GM12878 (cell line): ENCODE measurements around the gene SLC26A11. TPM values are rescaled to one million over a fixed set of nuclear protein-coding genes. Genes with fewer than 3 reads are reported as not detected.

Experiments
- ATAC-seq: fragments of 200-7000 bp; cut with Tn5 transposase; 3 replicates; pipeline ENCODE4 v1.9.1; 2020; ENCODE audit warnings: mild to moderate bottlenecking, moderate library complexity
- BruUV-seq: library from RNA; stranded (reverse); fragments of 400-500 nt; replicated peaks from 2 replicates; lab custom pipeline; 2021; lab: Mats Ljungman, UMichigan
- CTCF ChIA-PET: fragments of 300-600 bp; sonication (Branson Sonifier 250); formaldehyde crosslinking; extraction: SDS; loops from one replicate; lab custom pipeline; 2021; ENCODE audit warnings: inconsistent platforms; lab: Yijun Ruan, JAX
- POLR2A ChIA-PET: fragments of 350-600 bp; formaldehyde crosslinking; extraction: SDS; loops from one replicate; lab custom pipeline; 2021; ENCODE audit warnings: inconsistent platforms; lab: Charles Lee
- RAD21 ChIA-PET: fragments of 300-600 bp; sonication (Branson Sonifier 250); formaldehyde crosslinking; loops from one replicate; lab custom pipeline; 2023; ENCODE audit warnings: antibody characterized with exemption; ENCODE audit not compliant: unreplicated experiment; lab: Charles Lee
- SMC1A ChIA-PET: fragments of 300-600 bp; sonication (Branson Sonifier 250); formaldehyde crosslinking; loops from one replicate; lab custom pipeline; 2023; ENCODE audit not compliant: unreplicated experiment, uncharacterized antibody; lab: Charles Lee
- DNase-seq: peaks from one replicate; pipeline ENCODE4 v3.0.0-alpha.2; 2011; ENCODE audit warnings: low read depth, low spot score
- FAIRE-seq: peaks from 3 replicates; lab custom pipeline; 2011; peaks lifted over from hg19 to GRCh38; lab: Jason Lieb, UNC
- H2AFZ ChIP-seq: 2 replicates; pipeline ENCODE4 v1.6.0; 2011; ENCODE audit warnings: low read depth, low read length, control low read depth; ENCODE audit not compliant: control insufficient read depth
- H3K27ac ChIP-seq: 2 replicates; pipeline ENCODE4 v1.5.1; 2011; ENCODE audit warnings: control low read depth; ENCODE audit not compliant: control insufficient read depth, insufficient read depth
- H3K27me3 ChIP-seq, 2 experiments: replicated peaks in 1 of 2; 2 replicates each; pipeline versions ENCODE4 v1.6.0 to v1.6.1; 2011; ENCODE audit warnings: low read length in 1 of 2; ENCODE audit not compliant: control insufficient read depth in 2 of 2, insufficient read depth in 2 of 2
- H3K36me3 ChIP-seq, 2 experiments: 2 replicates each; pipeline ENCODE4 v1.5.1; 2011; ENCODE audit warnings: low read length in 1 of 2; ENCODE audit not compliant: control insufficient read depth in 2 of 2, insufficient read depth in 2 of 2
- H3K4me1 ChIP-seq: 2 replicates; pipeline ENCODE4 v1.6.1; 2011; ENCODE audit warnings: mild to moderate bottlenecking, low read length, moderate library complexity, mixed read lengths; ENCODE audit not compliant: control insufficient read depth, insufficient read depth
- H3K4me2 ChIP-seq: 2 replicates; pipeline ENCODE4 v1.6.0; 2011; ENCODE audit warnings: control low read depth; ENCODE audit not compliant: control insufficient read depth, insufficient read depth
- H3K4me3 ChIP-seq: fragments of 200-600 bp; sonication (generic); 2 replicates; pipeline ENCODE4 v1.5.1; 2016
- H3K79me2 ChIP-seq: 2 replicates; pipeline ENCODE4 v1.6.0; 2011; ENCODE audit warnings: low read length; ENCODE audit not compliant: control insufficient read depth, insufficient read depth
- H3K9ac ChIP-seq: 2 replicates; pipeline ENCODE4 v1.8.0; 2011; ENCODE audit warnings: low read length, control low read depth, mixed read lengths; ENCODE audit not compliant: control insufficient read depth, insufficient read depth
- H3K9me3 ChIP-seq: replicated peaks from 3 replicates; pipeline ENCODE4 v1.5.1; 2011; ENCODE audit warnings: mild to moderate bottlenecking, low read length; ENCODE audit not compliant: control insufficient read depth, insufficient read depth
- H4K20me1 ChIP-seq: 2 replicates; pipeline ENCODE4 v1.6.0; 2011; ENCODE audit not compliant: control insufficient read depth, insufficient read depth
- ATF7 ChIP-seq: fragments of 450-650 bp; IDR thresholded peaks from 2 replicates; pipeline ENCODE4 v1.6.1; 2016; ENCODE audit warnings: low read depth, mild to moderate bottlenecking
- CBFB ChIP-seq: IDR thresholded peaks from 2 replicates; pipeline ENCODE4 v1.6.1; 2016; ENCODE audit warnings: antibody characterized with exemption, low read depth
- CEBPB ChIP-seq, 2 experiments: fragments of 150-350 bp in 1 of 2; IDR thresholded peaks; 2 replicates each; pipeline ENCODE4 v1.6.1; 2012 to 2014; ENCODE audit warnings: low read depth in 2 of 2, low read length in 2 of 2, borderline replicate concordance in 1 of 2, inconsistent platforms in 1 of 2
- CHD1 ChIP-seq: IDR thresholded peaks from 2 replicates; pipeline ENCODE4 v1.6.1; 2012; ENCODE audit warnings: low read depth, low read length, improper control_type of control experiment
- FOS ChIP-seq: IDR thresholded peaks from 3 replicates; pipeline ENCODE4 v1.6.1; 2011; ENCODE audit warnings: borderline replicate concordance; ENCODE audit not compliant: insufficient read length; ENCODE audit errors: extremely low read depth
- JUND ChIP-seq: IDR thresholded peaks from 2 replicates; pipeline ENCODE4 v1.6.1; 2012; ENCODE audit warnings: low read depth, mild to moderate bottlenecking, low read length, improper control_type of control experiment, moderate library complexity
- MXI1 ChIP-seq: fragments of 150-350 bp; IDR thresholded peaks from 2 replicates; pipeline ENCODE4 v1.6.1; 2011; ENCODE audit warnings: low read depth, mild to moderate bottlenecking, inconsistent platforms, low read length, improper control_type of control experiment
- NBN ChIP-seq: fragments of 450-650 bp; IDR thresholded peaks from 2 replicates; pipeline ENCODE4 v1.6.1; 2016
- NR2C2 ChIP-seq: IDR thresholded peaks from 2 replicates; pipeline ENCODE4 v1.6.1; 2011; ENCODE audit warnings: borderline replicate concordance, low read depth; ENCODE audit not compliant: control insufficient read depth, insufficient read length
- POU2F2 ChIP-seq: IDR thresholded peaks from 3 replicates; pipeline ENCODE4 v1.6.1; 2011; ENCODE audit warnings: low read depth, mild to moderate bottlenecking, low read length, borderline replicate concordance
- RELA ChIP-seq: fragments of 450-650 bp; IDR thresholded peaks from 2 replicates; pipeline ENCODE4 v1.8.0; 2014; ENCODE audit warnings: borderline replicate concordance; ENCODE audit not compliant: partially characterized antibody
- TCF12 ChIP-seq: IDR thresholded peaks from 2 replicates; pipeline ENCODE4 v1.6.1; 2011; ENCODE audit warnings: low read depth, mild to moderate bottlenecking, low read length
- TCF7 ChIP-seq: IDR thresholded peaks from 2 replicates; pipeline ENCODE4 v1.6.1; 2014; ENCODE audit warnings: antibody characterized with exemption, borderline replicate concordance
- ZZZ3 ChIP-seq: IDR thresholded peaks from 2 replicates; pipeline ENCODE4 v1.6.1; 2011; ENCODE audit warnings: low read depth; ENCODE audit not compliant: control insufficient read depth, insufficient read length
- WGBS: methylation state at CpG from one replicate; pipeline ENCODE4 v1.1.6; 2016; ENCODE audit warnings: low lambda C conversion rate; ENCODE audit not compliant: insufficient replicate concordance, insufficient coverage; ENCODE audit errors: missing lambda C conversion rate; 5-methylcytosine and 5-hydroxymethylcytosine counted together
- in situ Hi-C: fragments of 300-500 bp; cut with MboI; formaldehyde crosslinking; loops from 9 replicates; pipeline ENCODE4 v1.14.3; 2018; ENCODE audit warnings: mixed read lengths
- intact Hi-C: fragments of 100-400 bp; cut with micrococcal nuclease; formaldehyde crosslinking; loops from one replicate; pipeline ENCODE4 v1.14.2; 2022; ENCODE audit not compliant: unreplicated experiment
- polyA plus RNA-seq, 11 experiments: library from polyadenylated mRNA; depleted of rRNA in 4 of 11; unstranded in 6 of 11; stranded (reverse) in 5 of 11; fragments of >200 nt; fragmentation: Nextera tagmentation in 4 of 11; fragmentation: Illumina TruSeq in 1 of 11; extraction: Ambion mirVana in 4 of 11; extraction: Trizol in 1 of 11; gene quantifications; 1 replicate in 1 of 11; 2 replicates in 10 of 11; pipeline versions ENCODE4 v1.2.1 to v1.2.3, GENCODE V29; 2011 to 2016; ENCODE audit warnings: inconsistent platforms in 2 of 11, missing spikeins in 2 of 11, low read depth in 1 of 11
- total RNA-seq, 4 experiments: library from RNA; depleted of rRNA in 3 of 4; stranded (reverse); fragments of >200 nt in 3 of 4; fragmentation: Illumina TruSeq in 1 of 4; extraction: Trizol in 1 of 4; gene quantifications; 2 replicates each; pipeline versions ENCODE4 v1.2.1 to v1.2.3, GENCODE V29; 2013 to 2021
- TF ChIP-seq, protein P1 (sequence below): IDR thresholded peaks from 2 replicates; pipeline ENCODE4 v1.6.1; 2012; ENCODE audit warnings: low read depth, low read length, improper control_type of control experiment
- TF ChIP-seq, protein P2 (sequence below): fragments of 450-650 bp; formaldehyde crosslinking; IDR thresholded peaks from 2 replicates; pipeline ENCODE4 v1.4.0; 2022; ENCODE audit warnings: mild to moderate bottlenecking, moderate library complexity
- TF ChIP-seq, protein P3 (sequence below): fragments of 150-350 bp; IDR thresholded peaks from 2 replicates; pipeline ENCODE4 v1.6.1; 2014; ENCODE audit warnings: mild to moderate bottlenecking, low read depth, low read length

Gene SLC26A11
- total and polyA plus RNA-seq, 10 of the 15 experiments (the other 5 are each of a cell fraction or from before 2014, with no cell fraction given), result 0.05 to 4.1 (median 1.2) TPM; not detected in 1

DNA sequence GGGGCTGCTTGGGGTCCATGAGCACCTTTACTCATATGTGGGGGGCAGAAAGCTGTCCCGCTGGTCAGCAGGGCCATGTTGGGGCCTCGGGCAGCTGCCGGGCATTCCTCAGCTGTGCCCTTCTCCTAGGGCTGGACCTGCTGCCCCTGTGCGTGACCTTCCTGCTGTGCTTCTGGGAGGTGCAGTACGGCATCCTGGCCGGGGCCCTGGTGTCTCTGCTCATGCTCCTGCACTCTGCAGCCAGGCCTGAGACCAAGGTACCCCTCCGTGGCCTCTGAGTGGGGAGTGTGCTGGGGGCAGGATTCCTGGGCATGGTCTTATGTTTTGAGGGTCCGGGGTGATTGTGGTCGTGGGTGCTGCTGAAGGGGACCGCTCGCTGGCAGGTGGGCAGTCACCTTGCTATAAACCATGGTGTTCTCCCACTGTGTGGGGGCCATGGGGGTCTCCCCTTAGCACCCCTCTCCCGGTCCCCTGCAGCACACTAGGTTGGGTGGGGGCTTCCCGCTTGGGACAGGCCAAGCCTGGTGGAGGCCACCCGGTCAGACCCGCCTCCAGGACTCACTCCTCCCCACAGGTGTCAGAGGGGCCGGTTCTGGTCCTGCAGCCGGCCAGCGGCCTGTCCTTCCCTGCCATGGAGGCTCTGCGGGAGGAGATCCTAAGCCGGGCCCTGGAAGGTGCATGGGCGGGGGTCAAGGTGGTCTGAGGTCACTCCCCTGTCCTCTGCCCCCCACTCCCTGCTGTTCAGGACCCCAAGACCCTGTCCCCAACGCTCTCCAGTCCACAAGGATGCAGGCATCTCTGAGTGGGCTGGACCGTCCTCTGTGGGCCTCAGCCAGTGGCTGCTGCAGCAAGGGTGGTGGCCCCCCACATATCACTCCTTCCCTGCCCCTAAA, 28.0 kb downstream of the SLC26A11 start:
- no peaks in the 10 kb centered on the region for H3K27me3 ChIP-seq
- no peaks in the 10 kb centered on the region for H3K36me3 ChIP-seq
- ChIA-PET CTCF (interaction anchor here (0.8 kb wide), 1 partner anchor 19 kb away, joined by 3 read pairs; no protein-coding TSS in a partner anchor), RAD21 (no interaction called here), POLR2A (no interaction called here), SMC1A (interaction anchor here (1.0 kb wide), 1 partner anchor 11 kb away, joined by 3 read pairs; no protein-coding TSS in a partner anchor)
- H4K20me1 ChIP-seq, result no peaks in the 10 kb centered on the region
- BruUV-seq, result no TSS peak
- in situ Hi-C loops (no loop called here), intact Hi-C loops (no loop called here)
- TF ChIP-seq POU2F2, result no peak
- TF ChIP-seq JUND, result no peak
- TF ChIP-seq TCF12, result no peak
- TF ChIP-seq, protein P1, sequence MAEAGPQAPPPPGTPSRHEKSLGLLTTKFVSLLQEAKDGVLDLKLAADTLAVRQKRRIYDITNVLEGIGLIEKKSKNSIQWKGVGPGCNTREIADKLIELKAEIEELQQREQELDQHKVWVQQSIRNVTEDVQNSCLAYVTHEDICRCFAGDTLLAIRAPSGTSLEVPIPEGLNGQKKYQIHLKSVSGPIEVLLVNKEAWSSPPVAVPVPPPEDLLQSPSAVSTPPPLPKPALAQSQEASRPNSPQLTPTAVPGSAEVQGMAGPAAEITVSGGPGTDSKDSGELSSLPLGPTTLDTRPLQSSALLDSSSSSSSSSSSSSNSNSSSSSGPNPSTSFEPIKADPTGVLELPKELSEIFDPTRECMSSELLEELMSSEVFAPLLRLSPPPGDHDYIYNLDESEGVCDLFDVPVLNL, result no peak
- no peak for TF ChIP-seq CHD1
- TF ChIP-seq RELA, result no peak
- no peak for TF ChIP-seq FOS
- TF ChIP-seq CEBPB (IDR thresholded peaks at IDR 0.05; ENCODE audit: borderline replicate concordance in 1 of 2, low read depth in 2 of 2, low read length in 2 of 2), result no peak
- TF ChIP-seq NBN, result no peak
- no peak for TF ChIP-seq TCF7
- no peak for TF ChIP-seq CBFB
- no peak for TF ChIP-seq ZZZ3
- TF ChIP-seq, protein P2, sequence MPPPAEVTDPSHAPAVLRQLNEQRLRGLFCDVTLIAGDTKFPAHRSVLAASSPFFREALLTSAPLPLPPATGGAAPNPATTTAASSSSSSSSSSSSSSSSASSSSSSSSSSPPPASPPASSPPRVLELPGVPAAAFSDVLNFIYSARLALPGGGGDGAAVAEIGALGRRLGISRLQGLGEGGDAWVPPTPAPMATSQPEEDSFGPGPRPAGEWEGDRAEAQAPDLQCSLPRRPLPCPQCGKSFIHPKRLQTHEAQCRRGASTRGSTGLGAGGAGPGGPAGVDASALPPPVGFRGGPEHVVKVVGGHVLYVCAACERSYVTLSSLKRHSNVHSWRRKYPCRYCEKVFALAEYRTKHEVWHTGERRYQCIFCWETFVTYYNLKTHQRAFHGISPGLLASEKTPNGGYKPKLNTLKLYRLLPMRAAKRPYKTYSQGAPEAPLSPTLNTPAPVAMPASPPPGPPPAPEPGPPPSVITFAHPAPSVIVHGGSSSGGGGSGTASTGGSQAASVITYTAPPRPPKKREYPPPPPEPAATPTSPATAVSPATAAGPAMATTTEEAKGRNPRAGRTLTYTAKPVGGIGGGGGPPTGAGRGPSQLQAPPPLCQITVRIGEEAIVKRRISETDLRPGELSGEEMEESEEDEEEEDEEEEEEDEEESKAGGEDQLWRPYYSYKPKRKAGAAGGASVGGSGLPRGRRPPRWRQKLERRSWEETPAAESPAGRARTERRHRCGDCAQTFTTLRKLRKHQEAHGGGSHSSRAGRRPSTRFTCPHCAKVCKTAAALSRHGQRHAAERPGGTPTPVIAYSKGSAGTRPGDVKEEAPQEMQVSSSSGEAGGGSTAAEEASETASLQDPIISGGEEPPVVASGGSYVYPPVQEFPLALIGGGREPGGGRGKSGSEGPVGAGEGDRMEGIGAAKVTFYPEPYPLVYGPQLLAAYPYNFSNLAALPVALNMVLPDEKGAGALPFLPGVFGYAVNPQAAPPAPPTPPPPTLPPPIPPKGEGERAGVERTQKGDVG (CRISPR knock-in tag), result no peak
- no peak for TF ChIP-seq ATF7
- no peak for TF ChIP-seq MXI1
- no peak for TF ChIP-seq NR2C2
- TF ChIP-seq, protein P3, sequence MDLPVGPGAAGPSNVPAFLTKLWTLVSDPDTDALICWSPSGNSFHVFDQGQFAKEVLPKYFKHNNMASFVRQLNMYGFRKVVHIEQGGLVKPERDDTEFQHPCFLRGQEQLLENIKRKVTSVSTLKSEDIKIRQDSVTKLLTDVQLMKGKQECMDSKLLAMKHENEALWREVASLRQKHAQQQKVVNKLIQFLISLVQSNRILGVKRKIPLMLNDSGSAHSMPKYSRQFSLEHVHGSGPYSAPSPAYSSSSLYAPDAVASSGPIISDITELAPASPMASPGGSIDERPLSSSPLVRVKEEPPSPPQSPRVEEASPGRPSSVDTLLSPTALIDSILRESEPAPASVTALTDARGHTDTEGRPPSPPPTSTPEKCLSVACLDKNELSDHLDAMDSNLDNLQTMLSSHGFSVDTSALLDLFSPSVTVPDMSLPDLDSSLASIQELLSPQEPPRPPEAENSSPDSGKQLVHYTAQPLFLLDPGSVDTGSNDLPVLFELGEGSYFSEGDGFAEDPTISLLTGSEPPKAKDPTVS, result no peak
- DNase-seq, result no peak
- H3K4me2 ChIP-seq, result no peak overlapping the region
- no peak overlapping the region for H2AFZ ChIP-seq
- H3K9ac ChIP-seq, result no peak overlapping the region
- 62% methylated on average over 23 of the region's 23 CpGs for WGBS
- no peaks in the 10 kb centered on the region for H3K4me1 ChIP-seq
- no peak for FAIRE-seq
- no peak for ATAC-seq
- no peaks in the 10 kb centered on the region for H3K79me2 ChIP-seq
- H3K9me3 ChIP-seq, result no peaks in the 10 kb centered on the region
- no peak overlapping the region for H3K27ac ChIP-seq
- no peak overlapping the region for H3K4me3 ChIP-seq
